ENCODE data around the gene ID3.

ID3 gene

GRCh38 chr1:23564529-23565122 lies 5.3 kb upstream of the ID3 start:
- DNase-seq, result no peak

GRCh38 chr1:23563755-23564374 lies 4.6 kb upstream of the ID3 start:
- DNase-seq, result no peak

- no peak for DNase-seq
Measured at GRCh38 chr1:23563003-23563402, 3.7 kb upstream of the ID3 start.

GRCh38 chr1:23562137-23562876 lies 3.0 kb upstream of the ID3 start:
- DNase-seq, result no peak

GRCh38 chr1:23561813-23562100 lies 2.5 kb upstream of the ID3 start:
- no peak for DNase-seq

GRCh38 chr1:23561076-23561812 lies 1.9 kb upstream of the ID3 start:
- DNase-seq, result no peak

GRCh38 chr1:23559985-23560741 lies 862 bp upstream of the ID3 start:
- DNase-seq, result no peak

GRCh38 chr1:23558872-23559135 lies 497 bp downstream of the ID3 start:
- no peak for DNase-seq

GRCh38 chr1:23558140-23558871 lies 995 bp downstream of the ID3 start:
- no peak for DNase-seq

- no peak for DNase-seq
Measured at GRCh38 chr1:23557471-23558124, 1.7 kb downstream of the ID3 start.

GRCh38 chr1:23556635-23557470 lies 2.4 kb downstream of the ID3 start:
- DNase-seq, result no peak

- DNase-seq, result no peak
Measured at GRCh38 chr1:23555986-23556634, 3.2 kb downstream of the ID3 start.

- DNase-seq, result no peak
Measured at GRCh38 chr1:23555270-23555985, 3.9 kb downstream of the ID3 start.

GRCh38 chr1:23554481-23555269 lies 4.6 kb downstream of the ID3 start:
- no peak for DNase-seq

- no peak for DNase-seq
Measured at GRCh38 chr1:23554127-23554480, 5.2 kb downstream of the ID3 start.

GRCh38 chr1:23553231-23554126 lies 5.8 kb downstream of the ID3 start:
- DNase-seq, result no peak

GRCh38 chr1:23551849-23552248 lies 7.5 kb downstream of the ID3 start:
- no peak for DNase-seq

GRCh38 chr1:23548704-23549143 lies 10.6 kb downstream of the ID3 start:
- no peak for DNase-seq

All from cerebellar nuclear complex (tissue), 1 donor.